Tibial nerve (tissue), 4 donors: Measurements from ENCODE around the gene INPP4B. TPM values are rescaled to one million over a fixed set of nuclear protein-coding genes. Genes with fewer than 3 reads are reported as not detected.

Experiments used
- DNase-seq, 2 donors: peaks; one replicate each; pipeline ENCODE4 v3.0.0-alpha.2; 2019; ENCODE audit warnings: low spot score in 2 of 2
- H3K27ac ChIP-seq, 4 donors: fragments of 200-600 bp; sonication (generic) in 3 of 4; one replicate each; pipeline ENCODE4 v1.5.1; 2017 to 2019; ENCODE audit warnings: mild to moderate bottlenecking in 1 of 4
- H3K27me3 ChIP-seq, 2 donors: fragments of 200-600 bp; sonication (generic) in 1 of 2; one replicate each; pipeline versions ENCODE4 v1.5.1 to v1.6.0; 2017 to 2019
- H3K36me3 ChIP-seq, 3 donors: fragments of 200-600 bp; sonication (generic); one replicate each; pipeline ENCODE4 v1.5.1; 2018 to 2019
- H3K4me1 ChIP-seq, 4 donors: fragments of 200-600 bp; sonication (generic) in 3 of 4; one replicate each; pipeline ENCODE4 v1.5.1; 2017 to 2019
- H3K4me3 ChIP-seq, 4 donors: fragments of 200-600 bp; sonication (generic) in 3 of 4; one replicate each; pipeline ENCODE4 v1.5.1; 2017 to 2019; ENCODE audit warnings: mild to moderate bottlenecking in 1 of 4, moderate library complexity in 1 of 4
- H3K9me3 ChIP-seq, 4 donors: fragments of 200-600 bp; sonication (generic) in 3 of 4; one replicate each; pipeline ENCODE4 v1.5.1; 2017 to 2019
- EP300 ChIP-seq, 2 donors: sonication (generic); formaldehyde crosslinking; IDR thresholded peaks; one replicate each; pipeline ENCODE4 v1.6.1; 2017; ENCODE audit warnings: antibody characterized with exemption in 2 of 2, mild to moderate bottlenecking in 1 of 2
- POLR2A ChIP-seq, 2 donors: fragments of 450-650 bp; IDR thresholded peaks; one replicate each; pipeline ENCODE4 v1.6.1; 2017; ENCODE audit warnings: antibody characterized with exemption in 2 of 2, mild to moderate bottlenecking in 2 of 2, moderate library complexity in 2 of 2
- WGBS, 2 donors: methylation state at CpG; one replicate each; pipeline ENCODE4 v1.1.5; 2018; 5-methylcytosine and 5-hydroxymethylcytosine counted together
- total RNA-seq, 4 donors: library from RNA; depleted of rRNA; stranded (reverse); fragments of >200 nt; gene quantifications; one replicate each; pipeline ENCODE4 v1.1.0, GENCODE V29; 2016
- TF ChIP-seq, protein P1 (sequence below), 5 experiments: fragments of 200-600 bp in 3 of 5; fragments of 450-650 bp in 2 of 5; sonication (generic) in 3 of 5; IDR thresholded peaks; one replicate each; pipeline ENCODE4 v1.5.1; 2016 to 2019; ENCODE audit warnings: antibody characterized with exemption in 5 of 5, mild to moderate bottlenecking in 3 of 5, moderate library complexity in 2 of 5

Gene INPP4B
- total RNA-seq, 4 donors from 2014 or later: 16.3 to 32.4 (median 24.8) TPM

DNA sequence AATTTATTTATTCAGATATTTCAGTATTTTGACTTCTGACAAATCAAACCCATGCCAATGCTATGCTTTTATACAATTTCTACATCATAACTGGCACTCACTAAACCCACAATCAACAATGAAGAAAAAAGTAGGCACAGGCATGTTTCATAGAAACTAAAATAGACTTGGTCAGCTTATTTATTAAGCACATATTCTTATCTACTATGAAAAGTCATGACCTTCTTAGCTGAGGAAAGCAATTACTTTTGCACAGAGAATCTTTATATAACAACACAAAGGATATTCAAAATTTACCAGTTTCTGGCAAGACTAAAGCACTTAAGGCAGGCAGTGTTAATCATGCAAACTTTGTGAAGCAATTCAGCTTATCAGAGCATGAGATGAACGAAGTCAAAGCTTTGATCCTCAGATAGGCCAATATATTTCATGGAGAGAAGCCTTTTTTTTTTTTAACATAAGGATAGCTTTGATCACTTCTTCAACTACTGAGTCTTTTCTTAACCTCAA, 490.6 kb downstream of the INPP4B start:
- TF ChIP-seq EP300 (IDR thresholded peaks at IDR 0.05): no peak
- no peak for TF ChIP-seq POLR2A (IDR thresholded peaks at IDR 0.05)
- no peaks in the 10 kb centered on the region for H3K9me3 ChIP-seq
- DNase-seq: no peak
- no peaks in the 10 kb centered on the region for H3K27me3 ChIP-seq
- H3K4me3 ChIP-seq: no peak overlapping the region
- peaks cover 0 to 43% (median 8%) of the 10 kb centered on the region in 4 donors for H3K4me1 ChIP-seq
- WGBS, 2 donors: 35 to 42% methylated on average over 1 of the region's 1 CpG
- no peaks in the 10 kb centered on the region for H3K36me3 ChIP-seq
- H3K27ac ChIP-seq: no peak overlapping the region

DNA sequence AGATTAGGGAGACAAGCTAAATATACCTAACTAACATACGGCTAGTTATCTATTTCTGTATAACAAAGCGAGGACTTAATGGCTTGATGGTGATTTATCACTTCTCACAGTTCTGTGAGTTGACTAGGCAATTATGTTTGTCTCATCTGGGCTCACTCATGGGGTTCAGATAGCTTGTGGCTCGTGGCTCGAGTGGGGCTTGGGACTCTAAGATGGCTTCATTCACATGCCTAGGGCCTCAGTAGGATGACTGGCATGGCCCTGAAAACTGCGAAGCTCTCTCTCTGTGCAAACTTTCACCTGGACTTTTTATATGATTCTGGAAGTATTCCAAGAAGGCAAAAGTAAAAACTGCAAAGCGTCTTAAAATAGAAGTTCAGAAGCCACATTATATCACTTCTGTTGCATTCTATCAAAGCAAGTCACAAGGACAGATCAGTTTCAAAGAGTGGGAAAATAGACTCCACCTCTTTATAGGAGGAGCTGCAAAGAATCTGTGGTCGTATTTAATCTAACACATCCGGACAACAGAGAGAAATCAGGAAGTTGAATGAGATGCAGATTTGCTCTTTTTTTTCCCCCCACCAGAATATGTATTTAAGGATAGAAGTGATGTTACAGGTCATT, 491.2 kb downstream of the INPP4B start:
- Histone ChIP-seq H3K4me3 (no peak overlapping the region), H3K36me3 (no peaks in the 10 kb centered on the region), H3K27ac (no peak overlapping the region), H3K4me1 (peaks cover 0 to 43% (median 8%) of the 10 kb centered on the region in 4 donors), H3K27me3 (no peaks in the 10 kb centered on the region), H3K9me3 (no peaks in the 10 kb centered on the region)
- no peak for DNase-seq
- no peak for TF ChIP-seq POLR2A (IDR thresholded peaks at IDR 0.05)
- TF ChIP-seq, protein P1, sequence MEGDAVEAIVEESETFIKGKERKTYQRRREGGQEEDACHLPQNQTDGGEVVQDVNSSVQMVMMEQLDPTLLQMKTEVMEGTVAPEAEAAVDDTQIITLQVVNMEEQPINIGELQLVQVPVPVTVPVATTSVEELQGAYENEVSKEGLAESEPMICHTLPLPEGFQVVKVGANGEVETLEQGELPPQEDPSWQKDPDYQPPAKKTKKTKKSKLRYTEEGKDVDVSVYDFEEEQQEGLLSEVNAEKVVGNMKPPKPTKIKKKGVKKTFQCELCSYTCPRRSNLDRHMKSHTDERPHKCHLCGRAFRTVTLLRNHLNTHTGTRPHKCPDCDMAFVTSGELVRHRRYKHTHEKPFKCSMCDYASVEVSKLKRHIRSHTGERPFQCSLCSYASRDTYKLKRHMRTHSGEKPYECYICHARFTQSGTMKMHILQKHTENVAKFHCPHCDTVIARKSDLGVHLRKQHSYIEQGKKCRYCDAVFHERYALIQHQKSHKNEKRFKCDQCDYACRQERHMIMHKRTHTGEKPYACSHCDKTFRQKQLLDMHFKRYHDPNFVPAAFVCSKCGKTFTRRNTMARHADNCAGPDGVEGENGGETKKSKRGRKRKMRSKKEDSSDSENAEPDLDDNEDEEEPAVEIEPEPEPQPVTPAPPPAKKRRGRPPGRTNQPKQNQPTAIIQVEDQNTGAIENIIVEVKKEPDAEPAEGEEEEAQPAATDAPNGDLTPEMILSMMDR (IDR thresholded peaks at IDR 0.05): no peak
- no peak for TF ChIP-seq EP300 (IDR thresholded peaks at IDR 0.05)
- 68 to 73% methylated on average over 8 of the region's 8 CpGs for WGBS, 2 donors

DNA sequence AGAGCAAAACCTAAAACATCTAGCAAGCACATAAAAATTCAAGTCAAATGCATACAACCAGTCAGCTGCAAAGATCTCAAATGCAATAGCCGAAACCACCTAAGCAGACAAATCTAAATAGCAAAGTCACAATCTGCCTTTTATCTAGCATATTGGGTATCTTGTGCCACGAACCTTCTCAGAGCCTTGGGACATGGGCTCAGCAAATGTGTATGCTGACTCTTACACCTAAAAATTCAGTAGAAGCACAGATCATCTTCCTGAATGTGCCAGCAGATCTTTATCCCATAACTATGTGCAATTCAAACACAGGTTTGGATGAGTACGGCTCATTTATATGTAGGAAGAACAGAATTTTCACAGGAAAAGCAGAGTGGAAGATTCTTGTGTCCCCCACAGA, 492.1 kb downstream of the INPP4B start:
- no peaks in the 10 kb centered on the region for H3K36me3 ChIP-seq
- 87 to 92% methylated on average over 3 of the region's 3 CpGs for WGBS, 2 donors
- no peaks in the 10 kb centered on the region for H3K9me3 ChIP-seq
- no peaks in the 10 kb centered on the region for H3K27me3 ChIP-seq
- H3K4me3 ChIP-seq: no peak overlapping the region
- TF ChIP-seq EP300 (IDR thresholded peaks at IDR 0.05) (no peak), POLR2A (IDR thresholded peaks at IDR 0.05) (no peak)
- TF ChIP-seq, protein P1 (IDR thresholded peaks at IDR 0.05): no peak
- peaks cover 0 to 43% (median 8%) of the 10 kb centered on the region in 4 donors for H3K4me1 ChIP-seq
- no peak for DNase-seq
- H3K27ac ChIP-seq: no peak overlapping the region

DNA sequence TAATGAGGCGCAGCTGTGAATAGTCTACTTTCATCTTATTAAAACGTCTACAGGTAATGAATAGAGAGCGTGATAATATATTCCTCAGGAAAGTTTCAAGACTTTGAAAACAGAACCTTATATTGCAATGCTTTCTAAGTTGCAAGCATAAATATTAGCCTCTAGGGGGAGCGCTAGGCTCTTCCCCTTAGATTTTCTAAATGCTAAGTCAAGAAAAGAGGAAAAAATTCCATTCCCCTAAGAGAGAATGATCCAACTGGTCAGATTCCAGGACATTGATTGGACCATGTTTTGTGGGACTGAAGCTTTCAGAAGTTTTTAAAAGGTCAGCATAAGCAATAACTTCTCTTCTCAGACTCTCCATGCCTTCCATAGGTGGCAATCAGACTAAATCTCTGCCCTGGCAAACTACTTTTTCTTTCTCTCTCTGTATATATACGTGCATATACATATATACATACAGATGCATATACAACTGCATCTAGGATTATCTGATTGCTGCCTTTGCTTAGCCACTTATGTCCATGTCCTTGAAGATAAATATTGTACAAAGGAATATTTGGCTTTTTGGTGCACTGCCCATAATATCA, 492.9 kb downstream of the INPP4B start:
- no peaks in the 10 kb centered on the region for H3K27me3 ChIP-seq
- WGBS, 2 donors: 23 to 25% methylated on average over 5 of the region's 5 CpGs
- no peaks in the 10 kb centered on the region for H3K9me3 ChIP-seq
- TF ChIP-seq EP300 (IDR thresholded peaks at IDR 0.05): no peak
- TF ChIP-seq, protein P1 (IDR thresholded peaks at IDR 0.05): peak; percentile 72 to 85 (median 75)
- H3K36me3 ChIP-seq: no peaks in the 10 kb centered on the region
- no peak overlapping the region for H3K4me3 ChIP-seq
- no peak for DNase-seq
- peaks cover 0 to 45% (median 12%) of the 10 kb centered on the region in 4 donors for H3K4me1 ChIP-seq
- H3K27ac ChIP-seq: peak overlapping the region; percentile 2 to 65 (median 42)

DNA sequence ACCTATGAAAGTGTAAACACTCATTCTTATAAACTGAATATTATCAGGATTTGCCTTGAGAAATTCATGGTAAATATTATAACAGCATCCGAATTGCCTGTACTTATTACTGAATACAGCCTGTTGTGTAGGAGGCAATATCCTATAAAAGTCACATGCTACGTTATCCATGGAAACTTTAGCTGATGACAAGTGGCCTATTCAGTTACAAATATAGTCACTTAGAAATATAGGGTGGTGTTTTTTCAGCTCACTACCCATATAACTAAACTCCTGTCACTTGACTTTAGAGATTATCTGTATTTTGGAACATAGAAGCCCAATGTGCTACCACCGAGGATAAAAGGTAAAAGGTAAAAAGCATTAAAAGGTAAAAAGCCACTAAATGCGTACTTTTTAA, 493.4 kb downstream of the INPP4B start:
- 43 to 54% methylated on average over 4 of the region's 4 CpGs for WGBS, 2 donors
- Histone ChIP-seq H3K4me1 (peaks cover 0 to 49% (median 15%) of the 10 kb centered on the region in 4 donors), H3K4me3 (no peak overlapping the region), H3K27me3 (no peaks in the 10 kb centered on the region), H3K27ac (peak overlapping the region; percentile 2 to 65 (median 42)), H3K9me3 (no peaks in the 10 kb centered on the region), H3K36me3 (no peaks in the 10 kb centered on the region)
- TF ChIP-seq EP300 (IDR thresholded peaks at IDR 0.05) (no peak), POLR2A (IDR thresholded peaks at IDR 0.05) (no peak)
- TF ChIP-seq, protein P1 (IDR thresholded peaks at IDR 0.05): no peak
- DNase-seq: no peak
